Measurements from ENCODE around the gene SARS1. TPM values are rescaled to one million over a fixed set of nuclear protein-coding genes. Genes with fewer than 3 reads are reported as not detected.

SARS1 gene
- total and polyA plus RNA-seq, 2 of the 8 experiments (the other 6 are each of a cell fraction or from before 2014, with no cell fraction given), result 83.1 to 146 TPM

- TF ChIP-seq TAF1 (IDR thresholded peaks at IDR 0.05; ENCODE audit: low read depth, low read length), result no peak
- no peak for TF ChIP-seq SIX5 (IDR thresholded peaks at IDR 0.05; ENCODE audit: low read depth, low read length)
- TF ChIP-seq JUND (IDR thresholded peaks at IDR 0.05; ENCODE audit: low read length), result no peak
- no peak for TF ChIP-seq SP1 (IDR thresholded peaks at IDR 0.05; ENCODE audit: low read depth, low read length)
- no peak overlapping the region for H2BK12ac ChIP-seq (ENCODE audit: low read depth, low read length)
- no peak overlapping the region for H3K4me2 ChIP-seq (ENCODE audit: insufficient read depth in 1 of 2, low read depth in 2 of 2, low read length in 2 of 2)
- H3K36me3 ChIP-seq (ENCODE audit: control insufficient read depth in 2 of 4, insufficient read depth in 4 of 4, low read length in 3 of 4), result peaks cover 4 to 15% (median 9%) of the 10 kb centered on the region in 4 experiments; a peak in 4 of 8 replicates
- no peak for DNase-seq (ENCODE audit: low read depth in 1 of 2, low spot score in 2 of 2)
- no peak overlapping the region for H2AK5ac ChIP-seq (ENCODE audit: low read depth, low read length)
- no peak overlapping the region for H3K56ac ChIP-seq (replicated peaks; ENCODE audit: insufficient read length, low read depth, low read length)
- no peak overlapping the region for H3K14ac ChIP-seq (ENCODE audit: insufficient read length)
- no peak overlapping the region for H4K91ac ChIP-seq (replicated peaks; ENCODE audit: insufficient read length, low read length)
- ChIA-PET CTCF (ENCODE audit: partially characterized antibody) (interaction anchor here (0.6 to 1.9 kb wide), 9 partner anchors 9 to 259 kb away, joined by 3 to 7 read pairs (median 3); partner anchors contain the start of gene SORT1), POLR2A (ENCODE audit: partially characterized antibody) (interaction anchor here (0.7 to 1.0 kb wide), 2 partner anchors 10 to 43 kb away, joined by 3 read pairs; partner anchors contain the start of gene PSRC1)
- no peak overlapping the region for H4K8ac ChIP-seq (ENCODE audit: extremely low read depth, insufficient read depth, low read length)
- H3K4me3 ChIP-seq (ENCODE audit: extremely low read depth in 1 of 4, insufficient read depth in 2 of 4, low read depth in 3 of 4, low read length in 4 of 4), result no peak overlapping the region
- no peak overlapping the region for H3K23ac ChIP-seq (ENCODE audit: insufficient read length)
- H3K18ac ChIP-seq (ENCODE audit: extremely low read depth, low read length), result no peak overlapping the region
- 91% methylated on average over 13 of the region's 16 CpGs; no CpG with 5 or more reads in 1 of the 2 experiments for WGBS, 2 experiments (ENCODE audit: extremely low coverage in 1 of 2, insufficient coverage in 1 of 2, insufficient read length in 1 of 2, insufficient replicate concordance in 2 of 2, low coverage in 1 of 2, low lambda C conversion rate in 2 of 2, missing lambda C conversion rate in 1 of 2)
- H3K27me3 ChIP-seq (replicated peaks in 1 of 4; ENCODE audit: control insufficient read depth in 3 of 4, extremely low read depth in 1 of 4, insufficient read depth in 3 of 4, low read length in 3 of 4), result no peaks in the 10 kb centered on the region
- peaks cover 0 to 7% of the 10 kb centered on the region in 2 experiments for H4K20me1 ChIP-seq (replicated peaks in 1 of 2; ENCODE audit: control insufficient read depth in 1 of 2, insufficient read depth in 2 of 2, low read length in 2 of 2)
- H2BK20ac ChIP-seq (ENCODE audit: low read length), result no peak overlapping the region
- no peaks in the 10 kb centered on the region for H3K23me2 ChIP-seq (ENCODE audit: low read depth, low read length)
- no peak overlapping the region for H3K4ac ChIP-seq (replicated peaks; ENCODE audit: insufficient read length, low read depth, low read length)
- H4K5ac ChIP-seq (ENCODE audit: insufficient read length, low read depth, low read length), result no peak overlapping the region
- FAIRE-seq, result no peak
- peaks cover 0 to 10% (median 3%) of the 10 kb centered on the region in 4 experiments; a peak in 5 of 7 replicates for H3K4me1 ChIP-seq (replicated peaks in 1 of 4; ENCODE audit: control insufficient read depth in 3 of 4, insufficient read depth in 4 of 4, low read length in 3 of 4)
- no peak overlapping the region for H3K9ac ChIP-seq (replicated peaks in 1 of 4; ENCODE audit: extremely low read depth in 1 of 4, low read depth in 3 of 4, low read length in 3 of 4)
- no peaks in the 10 kb centered on the region for H3K79me1 ChIP-seq (ENCODE audit: low read depth, low read length)
- H3K27ac ChIP-seq (ENCODE audit: low read depth, low read length), result no peak overlapping the region
- H3K79me2 ChIP-seq (ENCODE audit: control insufficient read depth in 1 of 2, insufficient read depth in 2 of 2, low read length in 2 of 2), result no peaks in the 10 kb centered on the region
- no peak overlapping the region for H2BK15ac ChIP-seq (ENCODE audit: low read length)
- no peak overlapping the region for H2BK120ac ChIP-seq (replicated peaks; ENCODE audit: low read depth, low read length)
- H3K9me3 ChIP-seq (ENCODE audit: insufficient read depth in 2 of 2, low read depth in 1 of 2, low read length in 1 of 2), result no peaks in the 10 kb centered on the region
- H2AFZ ChIP-seq (ENCODE audit: low read length), result no peak overlapping the region
- no peak overlapping the region for H2BK5ac ChIP-seq (ENCODE audit: low read depth, low read length)
Measured at GRCh38 chr1:109272831-109273547, 59.3 kb downstream of the SARS1 start.
